ENCODE data around the gene NELFB. TPM values are rescaled to one million over a fixed set of nuclear protein-coding genes. Genes with fewer than 3 reads are reported as not detected.

NELFB gene
- total and polyA plus RNA-seq, 9 of the 15 experiments (the other 6 are each of a cell fraction or from before 2014, with no cell fraction given), result 0.24 to 84.0 (median 29.7) TPM

DNA sequence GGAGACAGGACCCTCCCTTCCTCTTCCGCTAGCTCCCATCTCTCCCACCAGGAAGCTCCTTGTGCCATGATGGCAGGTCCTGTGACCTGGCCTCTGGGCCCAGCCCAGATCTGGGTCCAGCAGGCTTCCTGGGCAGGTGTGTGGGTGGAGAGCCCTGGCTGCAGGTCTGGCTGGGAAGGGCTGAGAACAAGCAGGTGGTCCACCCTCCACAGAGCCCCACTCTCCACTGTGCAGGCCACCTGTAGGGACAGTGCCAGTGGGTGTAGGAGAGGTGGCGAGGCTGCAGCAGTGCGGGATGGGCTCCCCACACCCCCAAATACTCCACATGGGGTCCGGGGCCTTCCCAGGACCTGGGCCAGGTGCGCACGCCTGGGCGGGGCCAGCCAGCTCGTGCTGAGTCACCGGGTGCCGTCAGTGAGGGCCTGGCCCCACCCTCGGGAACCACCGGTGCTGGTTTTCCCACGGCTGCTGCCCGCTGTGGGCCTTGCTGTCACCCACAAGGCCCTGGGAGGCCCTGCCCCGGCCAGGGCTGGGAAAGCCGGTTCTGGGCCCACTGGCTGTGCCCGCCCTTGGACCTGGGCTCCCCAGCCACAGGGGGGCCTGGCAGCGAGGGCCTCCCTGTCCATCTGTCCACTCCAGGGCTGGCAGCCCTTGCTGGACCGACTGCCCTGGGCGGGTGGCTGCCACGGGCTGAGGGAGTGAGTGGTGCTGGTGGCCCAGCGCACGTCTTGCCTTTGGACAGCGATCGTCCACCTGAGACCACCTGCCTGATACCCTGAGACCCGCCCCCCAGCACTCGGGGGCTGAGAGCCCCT lies 56.3 kb downstream of the NELFB start (continued):
- no peak for TF ChIP-seq ZNF696 (CRISPR knock-in tag; conservative IDR thresholded peaks at IDR 0.05)
- 0 out of 2 replicates have a peak, but pooled peaks have one; percentile 16 for TF ChIP-seq ZBTB7A (IDR thresholded peaks at IDR 0.05; ENCODE audit: borderline replicate concordance, control insufficient read depth, low read depth, low read length)
- TF ChIP-seq, protein P1, sequence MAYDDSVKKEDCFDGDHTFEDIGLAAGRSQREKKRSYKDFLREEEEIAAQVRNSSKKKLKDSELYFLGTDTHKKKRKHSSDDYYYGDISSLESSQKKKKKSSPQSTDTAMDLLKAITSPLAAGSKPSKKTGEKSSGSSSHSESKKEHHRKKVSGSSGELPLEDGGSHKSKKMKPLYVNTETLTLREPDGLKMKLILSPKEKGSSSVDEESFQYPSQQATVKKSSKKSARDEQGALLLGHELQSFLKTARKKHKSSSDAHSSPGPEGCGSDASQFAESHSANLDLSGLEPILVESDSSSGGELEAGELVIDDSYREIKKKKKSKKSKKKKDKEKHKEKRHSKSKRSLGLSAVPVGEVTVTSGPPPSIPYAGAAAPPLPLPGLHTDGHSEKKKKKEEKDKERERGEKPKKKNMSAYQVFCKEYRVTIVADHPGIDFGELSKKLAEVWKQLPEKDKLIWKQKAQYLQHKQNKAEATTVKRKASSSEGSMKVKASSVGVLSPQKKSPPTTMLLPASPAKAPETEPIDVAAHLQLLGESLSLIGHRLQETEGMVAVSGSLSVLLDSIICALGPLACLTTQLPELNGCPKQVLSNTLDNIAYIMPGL (CRISPR knock-in tag; IDR thresholded peaks at IDR 0.05), result no peak
- no peak for TF ChIP-seq ZNF778 (CRISPR knock-in tag; IDR thresholded peaks at IDR 0.05)
- TF ChIP-seq, protein P2, sequence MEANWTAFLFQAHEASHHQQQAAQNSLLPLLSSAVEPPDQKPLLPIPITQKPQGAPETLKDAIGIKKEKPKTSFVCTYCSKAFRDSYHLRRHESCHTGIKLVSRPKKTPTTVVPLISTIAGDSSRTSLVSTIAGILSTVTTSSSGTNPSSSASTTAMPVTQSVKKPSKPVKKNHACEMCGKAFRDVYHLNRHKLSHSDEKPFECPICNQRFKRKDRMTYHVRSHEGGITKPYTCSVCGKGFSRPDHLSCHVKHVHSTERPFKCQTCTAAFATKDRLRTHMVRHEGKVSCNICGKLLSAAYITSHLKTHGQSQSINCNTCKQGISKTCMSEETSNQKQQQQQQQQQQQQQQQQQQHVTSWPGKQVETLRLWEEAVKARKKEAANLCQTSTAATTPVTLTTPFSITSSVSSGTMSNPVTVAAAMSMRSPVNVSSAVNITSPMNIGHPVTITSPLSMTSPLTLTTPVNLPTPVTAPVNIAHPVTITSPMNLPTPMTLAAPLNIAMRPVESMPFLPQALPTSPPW (CRISPR knock-in tag; IDR thresholded peaks at IDR 0.05), result peak; percentile 13; the same call in 1 of the 2 replicates
- TF ChIP-seq SMAD1 (IDR thresholded peaks at IDR 0.05; ENCODE audit: low read depth, low read length, partially characterized antibody), result no peak
- 0 out of 2 replicates have a peak, but pooled peaks have one; percentile 21 for TF ChIP-seq MAFG (tag; conservative IDR thresholded peaks at IDR 0.05)
- TF ChIP-seq CREB1 (IDR thresholded peaks at IDR 0.05), result no peak
- peak; percentile 57; the same call in 1 of the 2 replicates for TF ChIP-seq CREB1 (CRISPR knock-in tag; IDR thresholded peaks at IDR 0.05)
- TF ChIP-seq PHF21A (IDR thresholded peaks at IDR 0.05; ENCODE audit: borderline replicate concordance, low read depth), result no peak
- no peak for TF ChIP-seq PPARD (CRISPR knock-in tag; IDR thresholded peaks at IDR 0.05)
- TF ChIP-seq JUND (IDR thresholded peaks at IDR 0.05; ENCODE audit: borderline replicate concordance, low read depth, low read length), result peak; percentile 43; the same call in 1 of the 2 replicates
- TF ChIP-seq JUND (tag; IDR thresholded peaks at IDR 0.05; ENCODE audit: borderline replicate concordance, low read depth, low read length), result peak; percentile 39; the same call in 1 of the 3 replicates
- peak; percentile 91 for TF ChIP-seq NFE2 (IDR thresholded peaks at IDR 0.05; ENCODE audit: low read depth)
- TF ChIP-seq KLF6 (CRISPR knock-in tag; IDR thresholded peaks at IDR 0.05; ENCODE audit: borderline replicate concordance), result no peak
- TF ChIP-seq CTBP1 (IDR thresholded peaks at IDR 0.05; ENCODE audit: borderline replicate concordance), result peak; percentile 29; the same call in 1 of the 2 replicates
- peak; percentile 28; the same call in 1 of the 2 replicates for TF ChIP-seq HNRNPL (IDR thresholded peaks at IDR 0.05; ENCODE audit: low read depth, low read length)
- TF ChIP-seq HDAC2 (IDR thresholded peaks at IDR 0.05), result no peak
- no peak for TF ChIP-seq ADNP (tag; IDR thresholded peaks at IDR 0.05)
- no peak for TF ChIP-seq GABPB2 (CRISPR knock-in tag; conservative IDR thresholded peaks at IDR 0.05)
- TF ChIP-seq, protein P3, sequence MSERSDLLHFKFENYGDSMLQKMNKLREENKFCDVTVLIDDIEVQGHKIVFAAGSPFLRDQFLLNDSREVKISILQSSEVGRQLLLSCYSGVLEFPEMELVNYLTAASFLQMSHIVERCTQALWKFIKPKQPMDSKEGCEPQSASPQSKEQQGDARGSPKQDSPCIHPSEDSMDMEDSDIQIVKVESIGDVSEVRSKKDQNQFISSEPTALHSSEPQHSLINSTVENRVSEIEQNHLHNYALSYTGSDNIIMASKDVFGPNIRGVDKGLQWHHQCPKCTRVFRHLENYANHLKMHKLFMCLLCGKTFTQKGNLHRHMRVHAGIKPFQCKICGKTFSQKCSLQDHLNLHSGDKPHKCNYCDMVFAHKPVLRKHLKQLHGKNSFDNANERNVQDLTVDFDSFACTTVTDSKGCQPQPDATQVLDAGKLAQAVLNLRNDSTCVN (CRISPR knock-in tag; IDR thresholded peaks at IDR 0.05), result no peak
- no peak for TF ChIP-seq SRSF7 (optimal IDR thresholded peaks at IDR 0.05; ENCODE audit: low read depth, low read length)
- no peak for TF ChIP-seq CEBPG (CRISPR knock-in tag; IDR thresholded peaks at IDR 0.05)
- TF ChIP-seq CEBPG (tag; conservative IDR thresholded peaks at IDR 0.05 in 1 of 2, IDR thresholded peaks at IDR 0.05 in 1 of 2), result no peak
- peak; percentile 33; the same call in 1 of the 2 replicates for TF ChIP-seq MTA3 (IDR thresholded peaks at IDR 0.05; ENCODE audit: borderline replicate concordance)
